ENCODE data around the gene SORBS2.

DNA sequence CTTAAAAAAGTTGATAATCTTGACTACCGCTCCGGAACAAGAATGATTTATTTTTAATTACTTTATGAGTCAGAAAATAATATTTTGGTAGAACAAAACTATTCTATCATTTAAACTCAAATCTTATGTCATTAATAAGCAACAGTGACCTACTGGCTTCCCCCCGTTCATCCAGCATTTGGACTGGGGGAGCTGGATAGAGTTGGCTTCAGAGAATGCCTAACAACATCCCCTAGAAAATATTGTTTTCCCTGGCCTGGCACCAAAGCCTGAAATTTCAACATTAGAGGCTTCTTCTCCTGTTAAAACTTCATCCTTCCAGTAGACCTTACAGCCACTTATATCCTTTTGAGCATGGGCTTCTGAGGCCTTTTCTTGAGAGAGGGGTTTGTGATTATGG, 221.0 kb downstream of the SORBS2 start:
- TF ChIP-seq POLR2A (IDR thresholded peaks at IDR 0.05; ENCODE audit: low read depth, low read length) (no peak), SPI1 (IDR thresholded peaks at IDR 0.05; ENCODE audit: low read depth, low read length) (no peak), TAF1 (IDR thresholded peaks at IDR 0.05; ENCODE audit: low read depth, low read length) (no peak), POLR2AphosphoS5 (IDR thresholded peaks at IDR 0.05; ENCODE audit: low read depth, low read length) (no peak)

Measured in GM12891 (cell line).